Panc1 (cell line): ENCODE results near the gene ALLC. TPM values are rescaled to one million over a fixed set of nuclear protein-coding genes. Genes with fewer than 3 reads are reported as not detected.

Source experiments
- ATAC-seq: fragments of 200-7000 bp; cut with Tn5 transposase; 2 replicates; pipeline ENCODE4 v1.9.1; 2020; ENCODE audit warnings: mild to moderate bottlenecking, moderate library complexity
- BruUV-seq: library from RNA; stranded (reverse); fragments of 400-500 nt; replicated peaks from 2 replicates; lab custom pipeline; 2021; lab: Mats Ljungman, UMichigan
- CTCF ChIA-PET: fragments of 300-600 bp; sonication (Branson Sonifier 250); formaldehyde crosslinking; loops from one replicate; lab custom pipeline; 2022; ENCODE audit warnings: antibody characterized with exemption; lab: Charles Lee
- POLR2A ChIA-PET: fragments of 300-600 bp; sonication (Branson Sonifier 250); formaldehyde crosslinking; loops from one replicate; lab custom pipeline; 2022; ENCODE audit warnings: antibody characterized with exemption; lab: Charles Lee
- DNase-seq: peaks from one replicate; pipeline ENCODE4 v3.0.0-alpha.2; 2010; ENCODE audit warnings: low read depth, low spot score
- H3K27ac ChIP-seq: 2 replicates; pipeline ENCODE4 v1.5.1; 2011; ENCODE audit warnings: mild to moderate bottlenecking, low read length, inconsistent platforms
- H3K27me3 ChIP-seq: fragments of 200-500 bp; sonication (Bioruptor generic); 2 replicates; pipeline ENCODE4 v1.6.0; 2014; ENCODE audit warnings: low read length, inconsistent platforms; ENCODE audit not compliant: control insufficient read depth, insufficient read depth
- H3K36me3 ChIP-seq: fragments of 200-500 bp; sonication (Bioruptor generic); 2 replicates; pipeline ENCODE4 v1.5.1; 2014; ENCODE audit warnings: inconsistent platforms, mild to moderate bottlenecking, low read length, moderate library complexity; ENCODE audit not compliant: control insufficient read depth, insufficient read depth
- H3K4me1 ChIP-seq: 2 replicates; pipeline ENCODE4 v1.5.1; 2011; ENCODE audit warnings: inconsistent platforms, mild to moderate bottlenecking, low read length, moderate library complexity; ENCODE audit not compliant: control insufficient read depth, insufficient read depth
- H3K4me3 ChIP-seq, 2 experiments: 2 replicates each; pipeline ENCODE4 v1.5.1; 2011 to 2012; ENCODE audit warnings: low read depth in 2 of 2, low read length in 2 of 2, mild to moderate bottlenecking in 2 of 2, inconsistent platforms in 1 of 2, moderate library complexity in 1 of 2
- H3K9me3 ChIP-seq: fragments of 200-500 bp; sonication (Bioruptor generic); 2 replicates; pipeline ENCODE4 v1.5.1; 2014; ENCODE audit warnings: low read depth, mild to moderate bottlenecking, inconsistent platforms, low read length, moderate library complexity; ENCODE audit not compliant: control insufficient read depth, insufficient read depth
- CTCF ChIP-seq: fragments of 450-650 bp; IDR thresholded peaks from 2 replicates; pipeline ENCODE4 v1.5.1; 2017; ENCODE audit warnings: mild to moderate bottlenecking
- POLR2AphosphoS5 ChIP-seq: IDR thresholded peaks from 2 replicates; pipeline ENCODE4 v1.6.1; 2012; ENCODE audit warnings: mild to moderate bottlenecking, low read depth, low read length, moderate library complexity
- SIN3A ChIP-seq: IDR thresholded peaks from 2 replicates; pipeline ENCODE4 v1.6.1; 2012; ENCODE audit warnings: low read depth, mild to moderate bottlenecking, low read length, moderate library complexity, borderline replicate concordance; ENCODE audit not compliant: insufficient read depth
- TCF7L2 ChIP-seq: IDR thresholded peaks from 2 replicates; pipeline ENCODE4 v1.6.1; 2011; ENCODE audit warnings: mild to moderate bottlenecking, low read depth, low read length, inconsistent platforms
- in situ Hi-C: cut with HindIII; loops from 2 replicates; pipeline ENCODE4 v1.10.0; 2016; ENCODE audit warnings: low sequenced_read_pairs, low pct_unique_long_range_greater_than_20kb
- intact Hi-C: fragments of 100-400 bp; cut with micrococcal nuclease; formaldehyde crosslinking; loops from one replicate; pipeline ENCODE4 v1.10.0; 2022; ENCODE audit not compliant: unreplicated experiment
- total RNA-seq: library from RNA; stranded (reverse); gene quantifications from one replicate; pipeline ENCODE4 v1.2.1, GENCODE V29; 2021; ENCODE audit not compliant: unreplicated experiment
- TF ChIP-seq, protein P1 (sequence below), 2 experiments: IDR thresholded peaks; 2 replicates each; pipeline ENCODE4 v1.6.1; 2011 to 2012; ENCODE audit warnings: low read depth in 2 of 2, control low read depth in 1 of 2, low read length in 1 of 2, mild to moderate bottlenecking in 1 of 2, moderate library complexity in 1 of 2; ENCODE audit not compliant: insufficient read depth in 1 of 2

The ALLC gene
- total RNA-seq, 1 experiment from 2014 or later = not detected

DNA sequence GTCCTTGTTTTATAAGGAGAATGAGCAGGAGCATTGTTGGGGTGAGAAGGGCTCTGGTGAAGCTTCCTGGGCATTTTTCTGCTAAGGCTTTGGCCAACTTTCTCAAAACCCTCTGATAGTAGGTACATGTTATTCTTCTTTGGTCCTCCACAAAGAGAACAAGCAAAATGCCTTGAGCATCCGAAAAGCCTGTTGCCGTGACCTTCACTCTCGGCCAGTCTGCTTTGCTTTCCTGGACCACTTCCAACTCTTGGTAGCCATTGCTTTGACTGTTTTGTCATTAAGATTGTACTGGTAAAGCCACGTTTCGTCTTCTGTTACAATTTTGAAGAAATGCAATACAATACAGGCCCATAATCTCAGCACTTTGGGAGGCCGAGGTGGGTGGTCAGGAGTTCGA, 27.4 kb upstream of the ALLC start:
- Histone ChIP-seq H3K27me3 (no peaks in the 10 kb centered on the region), H3K36me3 (no peaks in the 10 kb centered on the region), H3K4me1 (no peaks in the 10 kb centered on the region), H3K27ac (no peak overlapping the region), H3K4me3 (no peak overlapping the region), H3K9me3 (no peaks in the 10 kb centered on the region)
- ATAC-seq = no peak
- no TSS peak for BruUV-seq
- ChIA-PET POLR2A (no interaction called here), CTCF (no interaction called here)
- TF ChIP-seq, protein P1, sequence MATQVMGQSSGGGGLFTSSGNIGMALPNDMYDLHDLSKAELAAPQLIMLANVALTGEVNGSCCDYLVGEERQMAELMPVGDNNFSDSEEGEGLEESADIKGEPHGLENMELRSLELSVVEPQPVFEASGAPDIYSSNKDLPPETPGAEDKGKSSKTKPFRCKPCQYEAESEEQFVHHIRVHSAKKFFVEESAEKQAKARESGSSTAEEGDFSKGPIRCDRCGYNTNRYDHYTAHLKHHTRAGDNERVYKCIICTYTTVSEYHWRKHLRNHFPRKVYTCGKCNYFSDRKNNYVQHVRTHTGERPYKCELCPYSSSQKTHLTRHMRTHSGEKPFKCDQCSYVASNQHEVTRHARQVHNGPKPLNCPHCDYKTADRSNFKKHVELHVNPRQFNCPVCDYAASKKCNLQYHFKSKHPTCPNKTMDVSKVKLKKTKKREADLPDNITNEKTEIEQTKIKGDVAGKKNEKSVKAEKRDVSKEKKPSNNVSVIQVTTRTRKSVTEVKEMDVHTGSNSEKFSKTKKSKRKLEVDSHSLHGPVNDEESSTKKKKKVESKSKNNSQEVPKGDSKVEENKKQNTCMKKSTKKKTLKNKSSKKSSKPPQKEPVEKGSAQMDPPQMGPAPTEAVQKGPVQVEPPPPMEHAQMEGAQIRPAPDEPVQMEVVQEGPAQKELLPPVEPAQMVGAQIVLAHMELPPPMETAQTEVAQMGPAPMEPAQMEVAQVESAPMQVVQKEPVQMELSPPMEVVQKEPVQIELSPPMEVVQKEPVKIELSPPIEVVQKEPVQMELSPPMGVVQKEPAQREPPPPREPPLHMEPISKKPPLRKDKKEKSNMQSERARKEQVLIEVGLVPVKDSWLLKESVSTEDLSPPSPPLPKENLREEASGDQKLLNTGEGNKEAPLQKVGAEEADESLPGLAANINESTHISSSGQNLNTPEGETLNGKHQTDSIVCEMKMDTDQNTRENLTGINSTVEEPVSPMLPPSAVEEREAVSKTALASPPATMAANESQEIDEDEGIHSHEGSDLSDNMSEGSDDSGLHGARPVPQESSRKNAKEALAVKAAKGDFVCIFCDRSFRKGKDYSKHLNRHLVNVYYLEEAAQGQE (IDR thresholded peaks at IDR 0.05; ENCODE audit: insufficient read depth in 1 of 2, low read depth in 2 of 2, low read length in 1 of 2) = no peak
- TF ChIP-seq TCF7L2 = no peak
- TF ChIP-seq CTCF = no peak
- TF ChIP-seq POLR2AphosphoS5 = no peak
- no peak for TF ChIP-seq SIN3A
- in situ Hi-C loops (no loop called here), intact Hi-C loops (no loop called here)
- DNase-seq = no peak

- CTCF ChIA-PET = no interaction called here
- DNase-seq (no peak), ATAC-seq (no peak)
- in situ Hi-C loops (no loop called here), intact Hi-C loops (no loop called here)
- Histone ChIP-seq H3K36me3 (no peaks in the 10 kb centered on the region), H3K27me3 (no peaks in the 10 kb centered on the region), H3K27ac (no peak overlapping the region), H3K9me3 (no peaks in the 10 kb centered on the region), H3K4me3 (no peak overlapping the region), H3K4me1 (no peaks in the 10 kb centered on the region)
- POLR2A ChIA-PET = no interaction called here
- TF ChIP-seq CTCF (no peak), POLR2AphosphoS5 (no peak), TCF7L2 (no peak), SIN3A (no peak)
- TF ChIP-seq, protein P1 (IDR thresholded peaks at IDR 0.05; ENCODE audit: insufficient read depth in 1 of 2, low read depth in 2 of 2, low read length in 1 of 2) = no peak
- BruUV-seq = no TSS peak
Observed at GRCh38 chr2:3631161-3631850, 26.7 kb upstream of the ALLC start.
